IMR-90 (cell line): ENCODE measurements around the gene LIPM.

Experiments
- CEBPB ChIP-seq: IDR thresholded peaks from 2 replicates; pipeline ENCODE4 v1.6.1; 2012; ENCODE audit warnings: low read depth, low read length, improper control_type of control experiment
- CHD1 ChIP-seq: IDR thresholded peaks from 2 replicates; pipeline ENCODE4 v1.6.1; 2012; ENCODE audit warnings: low read depth, low read length, improper control_type of control experiment
- CTCF ChIP-seq: conservative IDR thresholded peaks from 2 replicates; pipeline ENCODE4 v1.5.1; 2012; ENCODE audit warnings: mild to moderate bottlenecking, low read depth, low read length, improper control_type of control experiment
- ELK1 ChIP-seq: fragments of 150-350 bp; IDR thresholded peaks from 2 replicates; pipeline ENCODE4 v1.6.1; 2016; ENCODE audit warnings: low read depth, mild to moderate bottlenecking, low read length, moderate library complexity, borderline replicate concordance
- FOS ChIP-seq: fragments of 150-350 bp; IDR thresholded peaks from 2 replicates; pipeline ENCODE4 v1.6.1; 2016; ENCODE audit warnings: low read depth, low read length
- MAFK ChIP-seq: IDR thresholded peaks from 2 replicates; pipeline ENCODE4 v1.6.1; 2012; ENCODE audit warnings: low read depth, low read length, improper control_type of control experiment
- MAZ ChIP-seq: IDR thresholded peaks from 2 replicates; pipeline ENCODE4 v1.6.1; 2012; ENCODE audit warnings: low read depth, mild to moderate bottlenecking, low read length, improper control_type of control experiment, moderate library complexity, borderline replicate concordance
- MXI1 ChIP-seq: IDR thresholded peaks from 2 replicates; pipeline ENCODE4 v1.6.1; 2012; ENCODE audit warnings: low read depth, mild to moderate bottlenecking, low read length, moderate library complexity, borderline replicate concordance
- POLR2A ChIP-seq: IDR thresholded peaks from 2 replicates; pipeline ENCODE4 v1.6.1; 2012; ENCODE audit warnings: mild to moderate bottlenecking, low read depth, low read length
- RAD21 ChIP-seq: IDR thresholded peaks from 2 replicates; pipeline ENCODE4 v1.6.1; 2012; ENCODE audit warnings: low read length, improper control_type of control experiment
- RCOR1 ChIP-seq: IDR thresholded peaks from 2 replicates; pipeline ENCODE4 v1.6.1; 2012; ENCODE audit warnings: mild to moderate bottlenecking, low read length, improper control_type of control experiment; ENCODE audit not compliant: insufficient replicate concordance
- RFX5 ChIP-seq: IDR thresholded peaks from 2 replicates; pipeline ENCODE4 v1.8.0; 2012; ENCODE audit warnings: low read depth, mild to moderate bottlenecking, low read length, moderate library complexity
- SMC3 ChIP-seq: fragments of 150-350 bp; IDR thresholded peaks from 2 replicates; pipeline ENCODE4 v1.6.1; 2016; ENCODE audit warnings: low read depth, mild to moderate bottlenecking, antibody characterized with exemption, low read length, moderate library complexity
- USF2 ChIP-seq: fragments of 150-350 bp; IDR thresholded peaks from 2 replicates; pipeline ENCODE4 v1.6.1; 2017; ENCODE audit warnings: mild to moderate bottlenecking, antibody characterized with exemption, low read length, low read depth

GRCh38 chr10:88800152-88801125 is 2.1 kb upstream of the LIPM start:
- TF ChIP-seq CTCF, result no peak
- TF ChIP-seq USF2, result no peak
- TF ChIP-seq MAFK, result no peak
- TF ChIP-seq POLR2A, result no peak
- no peak for TF ChIP-seq ELK1
- TF ChIP-seq MAZ, result no peak
- TF ChIP-seq RAD21, result no peak
- no peak for TF ChIP-seq RCOR1
- TF ChIP-seq SMC3, result no peak
- no peak for TF ChIP-seq RFX5
- no peak for TF ChIP-seq CEBPB
- TF ChIP-seq MXI1, result no peak
- TF ChIP-seq CHD1, result no peak
- TF ChIP-seq FOS, result no peak
